ENCODE results near the gene C10orf95. TPM values are rescaled to one million over a fixed set of nuclear protein-coding genes. Genes with fewer than 3 reads are reported as not detected.

The C10orf95 gene
- total and polyA plus RNA-seq, 2 of the 13 experiments (the other 11 are each of a cell fraction or from before 2014, with no cell fraction given) = 0.05 to 0.07 TPM

GRCh38 chr10:102444851-102445250, 6.5 kb downstream of the C10orf95 start:
- BruUV-seq (replicated peaks) = no TSS peak
- intact Hi-C loops (cut with micrococcal nuclease; ENCODE audit: unreplicated experiment) = no loop called here
- TF ChIP-seq ZFX (CRISPR knock-in tag; IDR thresholded peaks at IDR 0.05; ENCODE audit: low read depth) = no peak
- no peak for TF ChIP-seq ZNF3 (CRISPR knock-in tag; IDR thresholded peaks at IDR 0.05)
- TF ChIP-seq KDM3A (CRISPR knock-in tag; IDR thresholded peaks at IDR 0.05; ENCODE audit: low read depth) = no peak
- no peak for TF ChIP-seq ZNF331 (CRISPR knock-in tag; IDR thresholded peaks at IDR 0.05)
- no peak for TF ChIP-seq POLR2A (IDR thresholded peaks at IDR 0.05; ENCODE audit: insufficient read depth in 1 of 2, low read depth in 2 of 2, low read length in 2 of 2)
- no peak for TF ChIP-seq ZNF143 (CRISPR knock-in tag; IDR thresholded peaks at IDR 0.05)
- TF ChIP-seq ZNF263 (CRISPR knock-in tag; IDR thresholded peaks at IDR 0.05) = no peak
- TF ChIP-seq ZBTB7A (CRISPR knock-in tag; IDR thresholded peaks at IDR 0.05) = no peak

GRCh38 chr10:102438374-102438773, 13.0 kb downstream of the C10orf95 start:
- H3K27ac ChIP-seq (ENCODE audit: extremely low read length, insufficient read depth, low read length) = no peak overlapping the region
- intact Hi-C loops (cut with micrococcal nuclease; ENCODE audit: unreplicated experiment) (no loop called here), in situ Hi-C loops (cut with HindIII; ENCODE audit: extremely low pct_ligation_motif_present, low pct_unique_long_range_greater_than_20kb) (no loop called here)
- H3K79me2 ChIP-seq (ENCODE audit: insufficient read depth, low read length) = no peaks in the 10 kb centered on the region
- no peak overlapping the region for H2AFZ ChIP-seq (ENCODE audit: low read length)
- H4K20me1 ChIP-seq (ENCODE audit: insufficient read depth, low read length) = no peaks in the 10 kb centered on the region
- no peak overlapping the region for H3K4me2 ChIP-seq (ENCODE audit: low read depth, low read length)
- TF ChIP-seq REL (CRISPR knock-in tag; conservative IDR thresholded peaks at IDR 0.05) (no peak), FOXP4 (CRISPR knock-in tag; IDR thresholded peaks at IDR 0.05) (no peak)
- DNase-seq (ENCODE audit: low spot score) (no peak), ATAC-seq (no peak), FAIRE-seq (no peak)
- WGBS (ENCODE audit: low lambda C conversion rate) = 79% methylated on average over 1 of the region's 1 CpG
- no peaks in the 10 kb centered on the region for H3K36me3 ChIP-seq (replicated peaks in 1 of 2; ENCODE audit: control insufficient read depth in 1 of 2, insufficient read depth in 2 of 2, low read length in 2 of 2)
- H3K27me3 ChIP-seq (ENCODE audit: control insufficient read depth in 1 of 2, insufficient read depth in 2 of 2, low read length in 2 of 2) = no peaks in the 10 kb centered on the region; a peak in 1 of 5 replicates
- no peaks in the 10 kb centered on the region for H3K9me3 ChIP-seq (ENCODE audit: low read length)
- CTCF ChIA-PET (ENCODE audit: low intra/inter-chr PET ratio, low total read pairs) = no interaction called here
- peaks cover 46% of the 10 kb centered on the region for H3K4me1 ChIP-seq (ENCODE audit: insufficient read depth, low read length)
- H3K4me3 ChIP-seq (replicated peaks in 1 of 3; ENCODE audit: insufficient read depth in 1 of 3, low read depth in 2 of 3, low read length in 3 of 3) = no peak overlapping the region
- POLR2A ChIA-PET = no interaction called here
- H3K9ac ChIP-seq (ENCODE audit: insufficient read depth, low read depth, low read length) = no peak overlapping the region
- BruUV-seq (replicated peaks) = no TSS peak

More at GRCh38 chr10:102444851-102445250, 6.5 kb downstream of the C10orf95 start:
- Histone ChIP-seq H2AFZ (ENCODE audit: low read length) (no peak overlapping the region), H4K20me1 (ENCODE audit: insufficient read depth, low read length) (no peaks in the 10 kb centered on the region), H3K9me3 (ENCODE audit: low read length) (no peaks in the 10 kb centered on the region), H3K79me2 (ENCODE audit: insufficient read depth, low read length) (no peaks in the 10 kb centered on the region), H3K27me3 (ENCODE audit: control insufficient read depth in 1 of 2, insufficient read depth in 2 of 2, low read length in 2 of 2) (no peaks in the 10 kb centered on the region; a peak in 1 of 5 replicates), H3K36me3 (replicated peaks in 1 of 2; ENCODE audit: control insufficient read depth in 1 of 2, insufficient read depth in 2 of 2, low read length in 2 of 2) (no peaks in the 10 kb centered on the region), H3K4me2 (ENCODE audit: low read depth, low read length) (no peak overlapping the region), H3K4me1 (ENCODE audit: insufficient read depth, low read length) (peaks cover 33% of the 10 kb centered on the region), H3K27ac (ENCODE audit: extremely low read length, insufficient read depth, low read length) (no peak overlapping the region), H3K4me3 (replicated peaks in 1 of 3; ENCODE audit: insufficient read depth in 1 of 3, low read depth in 2 of 3, low read length in 3 of 3) (no peak overlapping the region), H3K9ac (ENCODE audit: insufficient read depth, low read depth, low read length) (no peak overlapping the region)
- in situ Hi-C loops (cut with HindIII; ENCODE audit: extremely low pct_ligation_motif_present, low pct_unique_long_range_greater_than_20kb) = no loop called here
- DNase-seq (ENCODE audit: low spot score) = no peak
- ChIA-PET CTCF (ENCODE audit: low intra/inter-chr PET ratio, low total read pairs) (no interaction called here), POLR2A (interaction anchor here (0.7 kb wide), 1 partner anchor 12 kb away, joined by 4 read pairs; no protein-coding TSS in a partner anchor)
- FAIRE-seq = no peak
- no peak for ATAC-seq
- 5% methylated on average over 2 of the region's 2 CpGs for WGBS (ENCODE audit: low lambda C conversion rate)
